Endodermal cell (in vitro differentiated cells): ENCODE results near the gene KRTAP4-3. TPM values are rescaled to one million over a fixed set of nuclear protein-coding genes. Genes with fewer than 3 reads are reported as not detected.

Experiments used
- DNase-seq: peaks from one replicate; pipeline ENCODE4 v3.0.0-alpha.2; 2017
- H3K27ac ChIP-seq: 2 replicates; pipeline ENCODE4 v1.5.1; 2013; ENCODE audit warnings: mild to moderate bottlenecking, low read depth, low read length, moderate library complexity
- H3K27me3 ChIP-seq: 2 replicates; pipeline ENCODE4 v1.6.1; 2013; ENCODE audit warnings: mild to moderate bottlenecking, low read length, moderate library complexity; ENCODE audit not compliant: insufficient read depth, control insufficient read depth, poor library complexity, severe bottlenecking
- H3K36me3 ChIP-seq: 2 replicates; pipeline ENCODE4 v1.7.0; 2013; ENCODE audit warnings: mild to moderate bottlenecking, low read length, moderate library complexity; ENCODE audit not compliant: control insufficient read depth, insufficient read depth
- H3K4me1 ChIP-seq: one replicate; pipeline ENCODE4 v1.7.0; 2013; ENCODE audit warnings: low read length; ENCODE audit not compliant: control insufficient read depth, insufficient read depth
- H3K4me3 ChIP-seq: 2 replicates; pipeline ENCODE4 v1.5.1; 2013; ENCODE audit warnings: mild to moderate bottlenecking, low read length, moderate library complexity
- H3K9ac ChIP-seq: 2 replicates; pipeline ENCODE4 v1.6.1; 2013; ENCODE audit warnings: mild to moderate bottlenecking, low read length, moderate library complexity; ENCODE audit not compliant: poor library complexity, severe bottlenecking; ENCODE audit errors: extremely low read depth
- H3K9me3 ChIP-seq: 2 replicates; pipeline ENCODE4 v1.6.1; 2013; ENCODE audit warnings: mild to moderate bottlenecking, low read length, moderate library complexity; ENCODE audit not compliant: control insufficient read depth
- H3K27ac Mint-ChIP-seq: 2 replicates; pipeline ENCODE4 v1.8.0; 2020; ENCODE audit warnings: mixed read lengths
- H3K27me3 Mint-ChIP-seq: 2 replicates; pipeline ENCODE4 v1.8.0; 2021; ENCODE audit warnings: mild to moderate bottlenecking, mixed read lengths; ENCODE audit not compliant: insufficient read depth
- H3K36me3 Mint-ChIP-seq: 2 replicates; pipeline ENCODE4 v1.8.0; 2020; ENCODE audit warnings: low read depth, mixed read lengths
- H3K4me1 Mint-ChIP-seq: 2 replicates; pipeline ENCODE4 v1.8.0; 2020; ENCODE audit warnings: mixed read lengths
- H3K4me3 Mint-ChIP-seq: 2 replicates; pipeline ENCODE4 v1.8.0; 2020; ENCODE audit warnings: mild to moderate bottlenecking, moderate library complexity, mixed read lengths
- H3K9me3 Mint-ChIP-seq: 2 replicates; pipeline ENCODE4 v1.8.0; 2020; ENCODE audit warnings: mild to moderate bottlenecking, mixed read lengths
- WGBS, 2 experiments: methylation state at CpG; one replicate each; pipeline versions ENCODE4 v1.1.5 to v1.1.7; 2013; ENCODE audit warnings: missing lambda C conversion rate in 2 of 2, mixed read lengths in 1 of 2; ENCODE audit not compliant: insufficient coverage in 1 of 2, insufficient read length in 1 of 2; 5-methylcytosine and 5-hydroxymethylcytosine counted together
- total RNA-seq, 2 donors: library from RNA; stranded (reverse); fragmentation: NEBNext Ultra II Directional in 1 of 2; extraction: Animal tissue kit (Norgen Biotek cat#: 25700) in 1 of 2; gene quantifications; 2 replicates in 1 of 2; 3 replicates in 1 of 2; pipeline ENCODE4 v1.2.1, GENCODE V29; 2021
- TF ChIP-seq, protein P1 (sequence below): fragments of 200-600 bp; sonication (generic); conservative IDR thresholded peaks from 2 replicates; pipeline ENCODE4 v1.5.0; 2021; ENCODE audit warnings: antibody characterized with exemption, mild to moderate bottlenecking

The KRTAP4-3 gene
- total RNA-seq, 2 donors from 2014 or later = not detected

DNA sequence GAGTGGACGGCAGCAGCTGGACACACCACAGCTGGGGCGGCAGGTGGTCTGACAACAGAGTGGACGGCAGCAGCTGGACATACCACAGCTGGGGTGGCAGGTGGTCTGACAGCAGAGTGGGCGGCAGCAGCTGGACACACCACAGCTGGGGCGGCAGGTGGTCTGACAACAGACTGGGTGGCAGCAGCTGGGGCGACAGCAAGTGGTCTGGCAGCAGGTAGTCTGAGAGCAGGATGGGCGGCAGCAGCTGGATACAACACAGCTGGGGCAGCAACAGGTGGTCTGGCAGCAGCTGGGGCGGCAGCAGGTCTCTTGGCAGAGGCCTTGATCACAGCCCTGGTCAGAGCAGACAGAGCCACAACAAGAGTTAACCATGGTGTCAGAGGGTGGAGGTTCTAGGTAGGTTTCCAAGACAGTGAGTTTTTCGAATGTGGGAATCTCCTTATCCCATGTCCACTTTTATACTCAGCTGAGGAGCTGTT, 16.5 kb upstream of the KRTAP4-3 start, which contains the start of gene KRTAP4-1:
KRTAP4-1 (minus strand) TSS at position 432 of the 482 bp plus-strand sequence; CDS start at position 375, 57 bp downstream.
- no peak within 1 kb of the TSS for H3K27ac Mint-ChIP-seq
- no peak for DNase-seq
- Histone ChIP-seq H3K4me3 (no peak within 1 kb of the TSS), H3K9me3 (no peaks in the 10 kb centered on the region), H3K9ac (no peak within 1 kb of the TSS), H3K27ac (no peak within 1 kb of the TSS), H3K4me1 (no peaks in the 10 kb centered on the region), H3K27me3 (no peaks in the 10 kb centered on the region), H3K36me3 (no peaks in the 10 kb centered on the region)
- 80 to 83% methylated on average over 4 to 8 of the region's 9 CpGs for WGBS, 2 experiments
- H3K4me1 Mint-ChIP-seq = peaks cover 1% of the 10 kb centered on the region
- H3K36me3 Mint-ChIP-seq = no peaks in the 10 kb centered on the region
- H3K27me3 Mint-ChIP-seq = peaks cover 3% of the 10 kb centered on the region
- TF ChIP-seq, protein P1, sequence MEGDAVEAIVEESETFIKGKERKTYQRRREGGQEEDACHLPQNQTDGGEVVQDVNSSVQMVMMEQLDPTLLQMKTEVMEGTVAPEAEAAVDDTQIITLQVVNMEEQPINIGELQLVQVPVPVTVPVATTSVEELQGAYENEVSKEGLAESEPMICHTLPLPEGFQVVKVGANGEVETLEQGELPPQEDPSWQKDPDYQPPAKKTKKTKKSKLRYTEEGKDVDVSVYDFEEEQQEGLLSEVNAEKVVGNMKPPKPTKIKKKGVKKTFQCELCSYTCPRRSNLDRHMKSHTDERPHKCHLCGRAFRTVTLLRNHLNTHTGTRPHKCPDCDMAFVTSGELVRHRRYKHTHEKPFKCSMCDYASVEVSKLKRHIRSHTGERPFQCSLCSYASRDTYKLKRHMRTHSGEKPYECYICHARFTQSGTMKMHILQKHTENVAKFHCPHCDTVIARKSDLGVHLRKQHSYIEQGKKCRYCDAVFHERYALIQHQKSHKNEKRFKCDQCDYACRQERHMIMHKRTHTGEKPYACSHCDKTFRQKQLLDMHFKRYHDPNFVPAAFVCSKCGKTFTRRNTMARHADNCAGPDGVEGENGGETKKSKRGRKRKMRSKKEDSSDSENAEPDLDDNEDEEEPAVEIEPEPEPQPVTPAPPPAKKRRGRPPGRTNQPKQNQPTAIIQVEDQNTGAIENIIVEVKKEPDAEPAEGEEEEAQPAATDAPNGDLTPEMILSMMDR = no peak
- no peaks in the 10 kb centered on the region for H3K9me3 Mint-ChIP-seq
- no peak within 1 kb of the TSS for H3K4me3 Mint-ChIP-seq

DNA sequence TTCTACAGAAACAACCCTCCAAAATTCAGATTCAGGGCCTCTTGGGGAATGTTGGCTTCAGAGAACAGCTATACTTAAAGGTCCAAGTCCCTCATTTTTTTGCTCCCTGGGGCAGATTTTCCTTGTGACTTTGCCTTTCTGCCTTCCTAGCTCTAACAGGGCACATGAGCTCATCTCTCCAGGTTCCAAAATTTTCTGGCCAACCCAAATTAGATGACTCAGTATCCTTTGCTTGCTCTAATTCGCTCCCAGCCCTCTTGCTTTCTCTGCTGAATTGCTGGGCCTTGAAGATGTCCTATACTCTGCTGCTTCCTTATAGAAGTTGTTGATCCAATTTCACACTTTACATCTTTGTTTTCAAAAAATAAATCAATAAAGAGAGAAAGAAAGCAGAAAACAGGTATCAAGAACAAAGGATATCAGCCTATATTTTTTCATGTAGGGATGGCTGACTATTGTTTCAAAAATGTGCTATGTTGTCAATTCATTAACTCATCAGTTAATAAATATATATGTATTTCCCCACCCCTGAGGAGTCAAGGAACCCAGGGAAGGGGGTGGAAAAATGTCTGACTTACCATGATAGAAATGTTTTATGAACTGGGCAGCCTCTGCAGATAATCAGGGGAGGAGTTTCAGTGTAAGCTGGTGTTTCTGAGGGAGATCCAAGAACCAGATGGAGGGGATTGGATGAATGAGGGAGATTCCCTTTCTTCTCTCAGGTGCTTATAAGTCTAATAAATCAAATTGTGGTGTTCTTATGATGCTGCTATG, 11.0 kb upstream of the KRTAP4-3 start:
- H3K36me3 ChIP-seq = no peaks in the 10 kb centered on the region
- no peaks in the 10 kb centered on the region for H3K4me1 ChIP-seq
- Mint-ChIP-seq H3K4me3 (no peak overlapping the region), H3K27me3 (peaks cover 1% of the 10 kb centered on the region), H3K9me3 (no peaks in the 10 kb centered on the region), H3K36me3 (no peaks in the 10 kb centered on the region), H3K4me1 (peaks cover 1% of the 10 kb centered on the region), H3K27ac (no peak overlapping the region)
- DNase-seq = no peak
- H3K27me3 ChIP-seq = no peaks in the 10 kb centered on the region
- TF ChIP-seq, protein P1 = no peak
- H3K9me3 ChIP-seq = no peaks in the 10 kb centered on the region
- H3K27ac ChIP-seq = no peak overlapping the region
- H3K4me3 ChIP-seq = no peak overlapping the region
- no peak overlapping the region for H3K9ac ChIP-seq
- WGBS, 2 experiments = 96 to 100% methylated on average over 1 of the region's 1 CpG

GRCh38 chr17:41178341-41178740, 10.3 kb upstream of the KRTAP4-3 start:
- TF ChIP-seq, protein P1 = no peak
- H3K27ac ChIP-seq = no peak overlapping the region

More at GRCh38 chr17:41178341-41178740, 10.3 kb upstream of the KRTAP4-3 start:
- DNase-seq = no peak
- Mint-ChIP-seq H3K27me3 (peaks cover 2% of the 10 kb centered on the region), H3K36me3 (no peaks in the 10 kb centered on the region), H3K4me1 (peaks cover 1% of the 10 kb centered on the region), H3K27ac (no peak overlapping the region), H3K9me3 (no peaks in the 10 kb centered on the region), H3K4me3 (no peak overlapping the region)
- 91 to 97% methylated on average over 3 of the region's 3 CpGs for WGBS, 2 experiments
- Histone ChIP-seq H3K36me3 (no peaks in the 10 kb centered on the region), H3K4me3 (no peak overlapping the region), H3K4me1 (no peaks in the 10 kb centered on the region), H3K27me3 (no peaks in the 10 kb centered on the region), H3K9ac (no peak overlapping the region), H3K9me3 (no peaks in the 10 kb centered on the region)
